Measurements from ENCODE around the gene MAVS. TPM values are rescaled to one million over a fixed set of nuclear protein-coding genes. Genes with fewer than 3 reads are reported as not detected.

Gene MAVS
- total RNA-seq, 1 experiment from 2014 or later, result 23.4 TPM

DNA sequence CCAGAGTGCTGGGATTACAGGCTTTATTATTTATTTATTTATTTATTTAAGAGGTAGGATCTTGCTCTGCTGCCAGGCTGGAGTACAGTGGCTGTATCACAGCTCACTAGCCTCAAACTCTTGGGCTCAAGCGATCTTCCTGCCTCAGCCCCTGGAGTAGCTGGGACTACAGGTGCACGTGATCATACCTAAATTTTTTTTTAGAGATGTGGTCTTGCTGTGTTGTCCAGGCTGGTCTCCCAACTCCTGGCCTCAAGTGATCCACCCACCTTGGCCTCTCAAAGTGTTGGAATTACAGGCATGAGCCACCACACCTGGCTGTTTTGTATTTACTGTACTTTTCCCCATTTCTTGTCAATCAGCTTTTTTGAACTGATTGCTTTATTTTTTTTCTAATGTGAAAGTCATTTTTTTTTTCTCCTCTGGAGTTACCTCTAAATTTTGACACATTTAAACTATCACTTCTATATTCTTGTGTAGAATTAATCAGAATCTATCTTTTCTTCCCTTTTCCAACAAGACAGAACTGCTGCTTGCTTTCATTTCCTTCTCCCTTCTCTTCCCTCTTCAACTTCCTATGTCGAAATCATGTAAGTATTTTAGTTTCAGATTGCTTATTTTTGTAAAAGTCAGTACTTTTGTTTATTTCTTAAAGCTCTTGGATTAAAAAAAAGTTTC, 54.5 kb downstream of the MAVS start:
- peaks cover 62% of the 10 kb centered on the region for H3K4me1 Mint-ChIP-seq
- H3K27me3 Mint-ChIP-seq (ENCODE audit: low read depth), result no peaks in the 10 kb centered on the region
- ChIA-PET CTCF (no interaction called here), POLR2A (no interaction called here)
- no peaks in the 10 kb centered on the region for H3K9me3 Mint-ChIP-seq
- no peak for ATAC-seq
- peak overlapping the region; percentile 15 for H3K27ac Mint-ChIP-seq
- TF ChIP-seq CREB1 (CRISPR knock-in tag; IDR thresholded peaks at IDR 0.05) (no peak), ZNF121 (CRISPR knock-in tag; IDR thresholded peaks at IDR 0.05) (peak; percentile 49; the same call in 1 of the 2 replicates)
- no peak for DNase-seq (ENCODE audit: low spot score)
- H3K4me3 Mint-ChIP-seq, result no peak overlapping the region
- 0 out of 2 replicates have a peak, but pooled peaks cover 7% of the 10 kb centered on the region for H3K36me3 Mint-ChIP-seq

- Mint-ChIP-seq H3K27ac (peak overlapping the region; percentile 15), H3K4me1 (peaks cover 55% of the 10 kb centered on the region), H3K4me3 (no peak overlapping the region), H3K36me3 (0 out of 2 replicates have a peak, but pooled peaks cover 4% of the 10 kb centered on the region), H3K9me3 (no peaks in the 10 kb centered on the region), H3K27me3 (ENCODE audit: low read depth) (no peaks in the 10 kb centered on the region)
- no peak for ATAC-seq
- TF ChIP-seq CREB1 (CRISPR knock-in tag; IDR thresholded peaks at IDR 0.05) (no peak), TCF7 (CRISPR knock-in tag; IDR thresholded peaks at IDR 0.05; ENCODE audit: low read depth) (no peak)
- ChIA-PET POLR2A (no interaction called here), CTCF (no interaction called here)
- DNase-seq (ENCODE audit: low spot score), result no peak
Measured at GRCh38 chr20:3901706-3902440, 55.2 kb downstream of the MAVS start.

DNA sequence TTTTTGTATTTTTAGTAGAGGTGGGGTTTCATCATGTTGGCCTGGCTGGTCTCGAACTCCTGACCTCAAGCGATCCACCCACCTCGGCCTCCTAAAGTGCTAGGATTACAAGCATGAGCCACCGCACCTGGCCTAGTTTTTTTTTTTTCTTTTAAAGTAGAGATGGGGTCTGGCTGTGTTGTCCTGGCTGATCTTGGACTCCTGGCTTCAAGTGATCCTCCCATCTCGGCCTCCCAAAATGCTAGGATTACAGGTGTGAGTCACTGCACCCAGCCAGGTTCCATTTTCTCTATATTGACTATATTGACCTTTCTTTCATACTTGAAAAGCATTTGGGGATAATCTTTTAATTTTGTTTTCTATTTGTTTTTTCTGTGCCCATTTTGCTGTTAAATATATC, 55.8 kb downstream of the MAVS start:
- TF ChIP-seq TCF7 (CRISPR knock-in tag; IDR thresholded peaks at IDR 0.05; ENCODE audit: low read depth) (no peak), NR1H2 (CRISPR knock-in tag; IDR thresholded peaks at IDR 0.05) (no peak), ZNF138 (CRISPR knock-in tag; conservative IDR thresholded peaks at IDR 0.05) (no peak), ZNF121 (CRISPR knock-in tag; IDR thresholded peaks at IDR 0.05) (peak; percentile 85), GTF2I (CRISPR knock-in tag; conservative IDR thresholded peaks at IDR 0.05) (peak; percentile 80), ZNF425 (CRISPR knock-in tag; conservative IDR thresholded peaks at IDR 0.05) (no peak), ATF2 (CRISPR knock-in tag; IDR thresholded peaks at IDR 0.05; ENCODE audit: borderline replicate concordance, low read depth) (no peak)
- TF ChIP-seq, protein P1, sequence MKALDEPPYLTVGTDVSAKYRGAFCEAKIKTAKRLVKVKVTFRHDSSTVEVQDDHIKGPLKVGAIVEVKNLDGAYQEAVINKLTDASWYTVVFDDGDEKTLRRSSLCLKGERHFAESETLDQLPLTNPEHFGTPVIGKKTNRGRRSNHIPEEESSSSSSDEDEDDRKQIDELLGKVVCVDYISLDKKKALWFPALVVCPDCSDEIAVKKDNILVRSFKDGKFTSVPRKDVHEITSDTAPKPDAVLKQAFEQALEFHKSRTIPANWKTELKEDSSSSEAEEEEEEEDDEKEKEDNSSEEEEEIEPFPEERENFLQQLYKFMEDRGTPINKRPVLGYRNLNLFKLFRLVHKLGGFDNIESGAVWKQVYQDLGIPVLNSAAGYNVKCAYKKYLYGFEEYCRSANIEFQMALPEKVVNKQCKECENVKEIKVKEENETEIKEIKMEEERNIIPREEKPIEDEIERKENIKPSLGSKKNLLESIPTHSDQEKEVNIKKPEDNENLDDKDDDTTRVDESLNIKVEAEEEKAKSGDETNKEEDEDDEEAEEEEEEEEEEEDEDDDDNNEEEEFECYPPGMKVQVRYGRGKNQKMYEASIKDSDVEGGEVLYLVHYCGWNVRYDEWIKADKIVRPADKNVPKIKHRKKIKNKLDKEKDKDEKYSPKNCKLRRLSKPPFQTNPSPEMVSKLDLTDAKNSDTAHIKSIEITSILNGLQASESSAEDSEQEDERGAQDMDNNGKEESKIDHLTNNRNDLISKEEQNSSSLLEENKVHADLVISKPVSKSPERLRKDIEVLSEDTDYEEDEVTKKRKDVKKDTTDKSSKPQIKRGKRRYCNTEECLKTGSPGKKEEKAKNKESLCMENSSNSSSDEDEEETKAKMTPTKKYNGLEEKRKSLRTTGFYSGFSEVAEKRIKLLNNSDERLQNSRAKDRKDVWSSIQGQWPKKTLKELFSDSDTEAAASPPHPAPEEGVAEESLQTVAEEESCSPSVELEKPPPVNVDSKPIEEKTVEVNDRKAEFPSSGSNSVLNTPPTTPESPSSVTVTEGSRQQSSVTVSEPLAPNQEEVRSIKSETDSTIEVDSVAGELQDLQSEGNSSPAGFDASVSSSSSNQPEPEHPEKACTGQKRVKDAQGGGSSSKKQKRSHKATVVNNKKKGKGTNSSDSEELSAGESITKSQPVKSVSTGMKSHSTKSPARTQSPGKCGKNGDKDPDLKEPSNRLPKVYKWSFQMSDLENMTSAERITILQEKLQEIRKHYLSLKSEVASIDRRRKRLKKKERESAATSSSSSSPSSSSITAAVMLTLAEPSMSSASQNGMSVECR (CRISPR knock-in tag; IDR thresholded peaks at IDR 0.05; ENCODE audit: borderline replicate concordance), result no peak
- ChIA-PET CTCF (interaction anchor here (0.6 to 2.1 kb wide), 4 partner anchors 47 to 1009 kb away, joined by 3 to 8 read pairs (median 4); no protein-coding TSS in a partner anchor), POLR2A (no interaction called here)
- no peak for DNase-seq (ENCODE audit: low spot score)
- no peaks in the 10 kb centered on the region for H3K9me3 Mint-ChIP-seq
- H3K4me3 Mint-ChIP-seq, result no peak overlapping the region
- no peak overlapping the region for H3K27ac Mint-ChIP-seq
- peaks cover 1% of the 10 kb centered on the region for H3K36me3 Mint-ChIP-seq
- peaks cover 51% of the 10 kb centered on the region for H3K4me1 Mint-ChIP-seq
- no peak for ATAC-seq
- H3K27me3 Mint-ChIP-seq (ENCODE audit: low read depth), result no peaks in the 10 kb centered on the region
